T-helper 17 cell (primary cell): ENCODE measurements around the gene SHROOM3. TPM values are rescaled to one million over a fixed set of nuclear protein-coding genes. Genes with fewer than 3 reads are reported as not detected.
"Not testable (repeated sequence)": the region's sequence is repeated elsewhere in the genome, so short reads cannot be mapped to it uniquely, and the experiment has no call there.

ENCODE experiments used
- ATAC-seq: fragments of 150-1000 bp; cut with Tn5 transposase; 2 replicates; pipeline ENCODE4 v1.10.0; 2021; ENCODE audit warnings: mild to moderate bottlenecking, moderate library complexity
- DNase-seq, 3 donors: peaks; one replicate each; pipeline versions ENCODE4 v3.0.0 to v3.0.0-alpha.2; 2020 to 2021
- H3K9me3 ChIP-seq: one replicate; pipeline ENCODE4 v1.7.0; 2013; ENCODE audit warnings: low read length, mild to moderate bottlenecking; ENCODE audit not compliant: control insufficient read depth, poor library complexity, severe bottlenecking
- H3K27ac Mint-ChIP-seq: one replicate; pipeline ENCODE4 v1.8.0; 2022; ENCODE audit warnings: mild to moderate bottlenecking, moderate library complexity, mixed read lengths
- H3K27me3 Mint-ChIP-seq: one replicate; pipeline ENCODE4 v1.8.0; 2022; ENCODE audit warnings: mixed read lengths
- H3K36me3 Mint-ChIP-seq: one replicate; pipeline ENCODE4 v1.8.0; 2022; ENCODE audit warnings: low read depth, mixed read lengths
- H3K4me1 Mint-ChIP-seq: one replicate; pipeline ENCODE4 v1.8.0; 2022; ENCODE audit warnings: mild to moderate bottlenecking, mixed read lengths
- H3K4me3 Mint-ChIP-seq: one replicate; pipeline ENCODE4 v1.8.0; 2022; ENCODE audit warnings: mild to moderate bottlenecking, moderate library complexity, mixed read lengths
- total RNA-seq, 4 donors: library from RNA in 2 of 4; stranded (reverse) in 2 of 4; gene quantifications; one replicate each; pipeline ENCODE4 v1.2.3 and lab custom pipeline; 2022 to 2026

The SHROOM3 gene
- total RNA-seq, 2 donors from 2014 or later: not detected

DNA sequence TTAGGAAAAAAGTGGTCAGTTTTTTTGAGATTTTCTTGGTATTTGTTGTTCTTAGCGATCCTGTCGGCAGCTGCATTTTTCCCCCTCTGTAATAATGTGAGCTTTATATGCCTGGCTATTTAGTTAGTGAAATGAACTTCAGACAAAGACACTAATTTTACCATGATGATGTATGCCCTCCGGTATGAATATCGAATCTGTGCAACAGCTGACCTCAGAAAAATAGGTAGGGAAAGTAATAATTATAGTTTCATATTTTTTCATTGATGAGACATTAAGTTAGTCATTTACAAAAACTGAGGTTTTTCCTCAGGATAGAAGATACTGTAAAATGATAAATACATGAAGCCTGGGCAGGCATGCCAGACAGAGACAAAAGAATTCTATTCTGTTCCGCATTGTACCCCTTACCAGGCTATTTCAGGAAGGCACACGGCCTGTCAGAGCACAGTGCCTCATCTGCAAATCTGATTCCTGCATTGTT lies 155.8 kb downstream of the SHROOM3 start:
- Mint-ChIP-seq H3K27me3 (peaks cover 62% of the 10 kb centered on the region), H3K4me1 (no peaks in the 10 kb centered on the region)

DNA sequence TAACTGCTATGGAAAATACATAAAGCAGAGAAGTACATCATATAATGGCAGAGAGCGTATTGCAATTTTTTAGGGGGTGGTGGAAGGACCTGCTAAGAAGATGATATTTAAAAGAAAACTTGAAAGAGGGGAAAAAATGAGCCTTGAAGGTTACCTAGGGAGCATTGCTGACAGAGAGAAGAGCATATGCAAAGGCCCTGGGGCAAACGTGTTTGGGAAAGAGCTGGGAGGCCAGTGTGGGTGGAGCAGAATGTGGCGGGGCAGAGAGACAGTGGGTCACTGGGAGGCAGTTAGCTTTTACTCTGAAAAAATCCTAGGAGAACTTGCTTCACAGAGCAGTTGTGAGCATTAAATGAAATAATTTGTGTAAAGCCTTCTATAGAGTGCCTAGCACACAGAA lies 157.0 kb downstream of the SHROOM3 start:
- ATAC-seq (no peak), DNase-seq (no peak)
- no peaks in the 10 kb centered on the region for H3K9me3 ChIP-seq
- H3K27me3 Mint-ChIP-seq: peaks cover 57% of the 10 kb centered on the region
- no peak overlapping the region for H3K4me3 Mint-ChIP-seq
- no peaks in the 10 kb centered on the region for H3K4me1 Mint-ChIP-seq
- peaks cover under 1% of the 10 kb centered on the region for H3K36me3 Mint-ChIP-seq
- H3K27ac Mint-ChIP-seq: no peak overlapping the region

More for the DNA sequence above, 155.8 kb downstream of the SHROOM3 start:
- Mint-ChIP-seq H3K27ac (no peak overlapping the region), H3K36me3 (peaks cover 3% of the 10 kb centered on the region), H3K4me3 (no peak overlapping the region)
- H3K9me3 ChIP-seq: no peaks in the 10 kb centered on the region
- ATAC-seq (no peak), DNase-seq (no peak)

DNA sequence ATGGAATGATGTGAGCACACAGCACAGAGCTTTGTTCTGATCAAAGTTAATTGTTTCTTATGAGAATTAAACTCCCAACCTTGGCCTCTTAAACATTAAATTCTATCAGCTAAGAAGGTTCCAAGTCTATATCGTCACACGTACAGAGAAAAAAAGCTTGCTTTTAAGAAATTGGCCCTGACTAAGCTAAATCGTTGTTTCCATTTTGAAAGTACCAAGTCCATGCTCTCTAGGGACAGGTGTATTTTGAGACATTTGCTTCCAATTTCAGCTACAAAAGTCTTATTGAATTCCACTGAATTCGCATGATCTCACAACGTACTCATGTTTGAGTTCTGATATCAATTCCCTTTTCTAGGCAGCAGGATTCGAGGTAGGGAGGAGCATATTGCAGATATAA lies 157.4 kb downstream of the SHROOM3 start:
- H3K27me3 Mint-ChIP-seq: peaks cover 56% of the 10 kb centered on the region
- H3K4me1 Mint-ChIP-seq: no peaks in the 10 kb centered on the region
- DNase-seq (no peak), ATAC-seq (no peak)
- H3K4me3 Mint-ChIP-seq: no peak overlapping the region
- no peaks in the 10 kb centered on the region for H3K36me3 Mint-ChIP-seq
- no peak overlapping the region for H3K27ac Mint-ChIP-seq
- H3K9me3 ChIP-seq: no peaks in the 10 kb centered on the region

DNA sequence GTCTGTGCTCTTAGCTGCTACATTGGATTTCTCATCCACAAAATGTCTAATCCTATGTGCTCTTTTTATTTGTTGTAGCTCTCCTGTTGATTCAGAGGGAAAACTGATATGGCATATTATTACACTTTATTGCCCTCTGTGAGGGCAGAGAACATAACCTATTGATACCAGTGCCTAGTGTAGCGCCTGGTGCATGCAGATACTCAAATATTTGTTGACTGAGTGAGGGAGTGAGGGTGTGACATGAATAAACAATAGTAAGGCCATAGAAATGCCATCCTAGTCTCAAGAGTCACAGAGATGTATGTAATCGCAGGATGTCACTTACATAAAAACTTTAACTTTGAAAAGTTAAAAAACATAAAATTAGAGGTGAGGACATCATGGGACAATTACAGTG lies 159.1 kb downstream of the SHROOM3 start:
- no peak for DNase-seq
- no peak for ATAC-seq
- no peaks in the 10 kb centered on the region for H3K36me3 Mint-ChIP-seq
- peaks cover 57% of the 10 kb centered on the region for H3K27me3 Mint-ChIP-seq
- no peak overlapping the region for H3K27ac Mint-ChIP-seq
- H3K4me1 Mint-ChIP-seq: no peaks in the 10 kb centered on the region
- no peaks in the 10 kb centered on the region for H3K9me3 ChIP-seq
- H3K4me3 Mint-ChIP-seq: no peak overlapping the region

DNA sequence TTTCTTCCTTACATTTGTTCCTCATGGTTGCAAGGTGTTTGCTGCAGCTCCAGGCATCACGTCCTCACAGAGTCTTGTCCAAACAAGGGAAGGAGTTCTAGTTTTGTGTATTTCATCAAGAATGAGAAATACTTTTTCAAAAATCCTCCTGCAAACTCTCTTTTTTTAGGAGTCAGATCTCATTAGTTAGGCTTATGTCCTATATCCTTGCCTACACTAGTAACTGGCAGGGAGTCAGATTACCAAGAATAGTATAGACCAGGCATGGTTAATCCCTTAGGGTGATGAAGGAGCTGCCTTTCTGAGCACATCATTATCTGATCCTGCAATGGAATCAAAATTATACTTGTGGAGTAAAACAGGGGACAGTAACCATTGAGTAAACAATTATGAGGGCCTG lies 160.4 kb downstream of the SHROOM3 start:
- Mint-ChIP-seq H3K36me3 (no peaks in the 10 kb centered on the region), H3K27me3 (peaks cover 52% of the 10 kb centered on the region), H3K4me3 (no peak overlapping the region), H3K4me1 (no peaks in the 10 kb centered on the region), H3K27ac (no peak overlapping the region)
- no peaks in the 10 kb centered on the region for H3K9me3 ChIP-seq
- DNase-seq: no peak
- no peak for ATAC-seq

DNA sequence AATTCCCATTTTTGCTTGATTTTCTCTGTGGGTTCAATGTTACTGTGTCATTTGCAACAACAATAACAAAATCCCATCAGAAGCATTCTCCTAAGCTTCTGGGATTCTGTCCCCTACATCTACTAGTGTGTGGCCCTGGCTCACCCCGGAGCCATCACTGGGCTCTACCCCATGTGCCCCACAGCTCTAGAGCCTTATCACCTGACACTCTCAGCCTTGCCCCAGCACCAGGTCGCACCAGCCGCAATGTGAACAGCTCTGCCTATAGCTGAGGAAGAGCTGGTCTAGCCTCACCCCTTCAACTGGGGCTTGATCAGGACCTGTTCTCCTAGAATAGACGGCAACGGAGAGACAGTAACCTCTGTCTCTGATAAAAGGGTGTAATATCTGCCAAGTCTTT lies 161.7 kb downstream of the SHROOM3 start:
- Mint-ChIP-seq H3K27ac (no peak overlapping the region), H3K4me3 (no peak overlapping the region), H3K36me3 (no peaks in the 10 kb centered on the region), H3K4me1 (no peaks in the 10 kb centered on the region), H3K27me3 (peaks cover 39% of the 10 kb centered on the region)
- no peak for ATAC-seq
- no peak for DNase-seq
- no peaks in the 10 kb centered on the region for H3K9me3 ChIP-seq

DNA sequence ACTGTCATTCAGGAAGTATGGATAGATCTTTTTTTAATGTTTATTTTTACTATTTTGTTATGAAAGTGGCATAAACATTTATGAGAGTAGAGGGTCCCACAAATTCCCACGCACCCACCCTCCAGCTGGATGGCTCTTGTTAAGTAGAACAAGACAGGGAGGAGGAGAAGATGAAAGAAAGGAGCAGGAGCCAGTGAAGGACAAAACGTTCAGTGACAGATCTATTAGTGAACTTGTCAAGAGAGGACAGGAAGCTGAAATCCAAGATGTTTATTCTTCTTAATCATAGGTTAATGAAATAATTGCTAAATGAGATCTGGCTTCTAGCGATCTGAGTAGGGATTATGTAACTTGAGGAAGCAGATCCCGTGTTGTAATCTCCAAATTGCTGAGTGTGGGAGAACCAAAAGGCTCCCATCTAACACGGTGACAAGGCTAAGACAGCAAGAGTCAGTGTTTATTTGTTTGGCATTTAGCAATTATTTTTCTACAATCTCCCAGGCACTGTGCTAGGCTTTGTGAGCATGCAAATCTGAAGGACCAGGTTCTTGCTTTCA lies 162.5 kb downstream of the SHROOM3 start:
- no peak for DNase-seq
- Mint-ChIP-seq H3K27ac (no peak overlapping the region), H3K36me3 (no peaks in the 10 kb centered on the region), H3K4me3 (no peak overlapping the region), H3K27me3 (peaks cover 34% of the 10 kb centered on the region), H3K4me1 (no peaks in the 10 kb centered on the region)
- H3K9me3 ChIP-seq: no peaks in the 10 kb centered on the region
- no peak for ATAC-seq

DNA sequence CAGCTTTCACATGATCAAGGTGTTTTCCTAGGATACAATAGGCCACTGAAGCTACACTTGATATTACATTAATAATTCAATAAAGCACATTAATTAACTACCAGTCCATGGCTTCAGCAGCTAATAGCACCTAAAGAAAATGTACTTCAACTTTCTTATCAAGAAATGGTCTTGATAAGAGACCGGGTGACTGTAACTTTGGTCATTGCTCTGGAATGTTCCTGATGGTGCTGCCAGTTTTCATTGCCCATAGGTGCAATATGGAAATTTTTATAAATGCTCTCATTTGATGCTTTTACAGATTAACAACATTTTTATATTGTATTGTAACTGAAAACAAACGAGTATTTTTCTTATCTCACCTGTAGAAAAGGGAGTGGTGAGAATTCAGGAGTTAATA lies 165.4 kb downstream of the SHROOM3 start:
- H3K27me3 Mint-ChIP-seq: peaks cover 38% of the 10 kb centered on the region
- H3K27ac Mint-ChIP-seq: no peak overlapping the region
- ATAC-seq (no peak), DNase-seq (no peak)
- no peak overlapping the region for H3K4me3 Mint-ChIP-seq
- no peaks in the 10 kb centered on the region for H3K4me1 Mint-ChIP-seq
- no peaks in the 10 kb centered on the region for H3K9me3 ChIP-seq
- no peaks in the 10 kb centered on the region for H3K36me3 Mint-ChIP-seq

DNA sequence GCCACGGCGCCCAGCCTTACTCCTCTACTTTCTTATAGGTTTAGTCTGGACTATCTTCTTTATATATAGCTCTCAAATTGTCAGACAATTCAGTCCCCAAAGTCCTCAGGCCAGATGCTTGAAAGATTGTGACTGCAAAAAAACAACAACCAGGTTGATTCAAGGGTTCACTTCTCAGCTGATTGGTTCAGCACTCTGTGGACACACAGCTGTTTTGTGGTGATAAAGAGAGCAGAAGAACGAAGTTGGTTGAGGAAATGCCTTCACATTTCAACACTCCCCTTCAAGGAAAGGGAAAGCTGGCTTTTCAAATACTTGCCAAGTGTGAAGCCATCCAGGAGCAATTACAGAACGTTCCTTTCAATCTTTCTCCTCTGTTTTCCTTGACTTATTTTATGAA lies 166.8 kb downstream of the SHROOM3 start:
- no peak for ATAC-seq
- no peak for DNase-seq
- Mint-ChIP-seq H3K36me3 (no peaks in the 10 kb centered on the region), H3K4me1 (no peaks in the 10 kb centered on the region), H3K4me3 (no peak overlapping the region), H3K27me3 (peaks cover 35% of the 10 kb centered on the region), H3K27ac (no peak overlapping the region)
- no peaks in the 10 kb centered on the region for H3K9me3 ChIP-seq

DNA sequence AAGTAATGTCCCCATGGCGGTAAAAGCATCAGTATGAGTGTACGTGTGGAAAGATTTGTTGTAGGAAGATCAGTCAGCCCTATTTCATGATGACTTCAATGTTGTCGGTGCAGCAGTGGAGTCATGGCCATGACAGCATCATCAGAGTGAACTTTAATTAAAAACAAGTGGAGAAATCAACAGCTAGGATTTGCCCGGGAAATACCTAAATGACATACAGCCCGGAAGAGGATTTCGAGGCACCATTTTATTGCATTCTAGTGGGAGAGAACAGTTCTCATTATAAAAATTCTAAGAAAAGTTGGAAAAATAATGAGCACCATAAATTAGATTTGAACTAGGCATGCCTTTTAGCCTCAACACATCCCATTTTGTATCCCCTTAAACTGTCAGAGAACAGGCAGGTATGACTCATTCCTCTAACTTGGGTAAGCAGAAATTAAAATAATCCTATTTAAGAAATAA lies 170.1 kb downstream of the SHROOM3 start:
- Mint-ChIP-seq H3K27me3 (peaks cover 17% of the 10 kb centered on the region), H3K4me1 (no peaks in the 10 kb centered on the region), H3K4me3 (no peak overlapping the region), H3K36me3 (no peaks in the 10 kb centered on the region), H3K27ac (no peak overlapping the region)
- no peaks in the 10 kb centered on the region for H3K9me3 ChIP-seq
- no peak for DNase-seq
- no peak for ATAC-seq

DNA sequence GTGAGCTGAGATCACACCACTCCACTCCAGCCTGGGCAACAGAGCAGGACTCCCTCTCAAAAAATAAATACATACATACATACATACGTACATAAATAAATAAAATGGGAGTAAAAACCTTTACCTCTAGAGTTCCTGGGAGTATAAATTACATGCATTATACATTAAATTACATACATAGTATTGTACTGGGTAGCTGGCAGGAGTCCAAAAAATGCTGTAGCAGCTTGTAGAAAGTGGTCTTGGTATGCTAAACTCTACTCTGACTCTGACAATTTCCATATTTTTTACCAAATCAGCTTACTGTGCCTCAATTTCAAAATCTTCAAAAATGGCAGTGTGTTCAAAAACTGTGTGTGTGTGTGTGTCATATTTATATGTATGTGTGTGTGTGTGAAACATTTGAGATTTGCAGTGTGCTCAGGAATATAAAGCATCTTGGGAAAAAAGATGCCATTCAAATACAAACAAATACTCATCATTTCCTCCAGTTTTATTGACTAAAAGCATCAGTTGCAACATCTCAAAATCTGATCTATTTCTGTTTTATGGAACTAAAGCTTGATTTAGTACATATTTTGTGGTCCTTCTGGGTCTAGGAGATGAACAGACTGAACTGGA lies 171.7 kb downstream of the SHROOM3 start:
- DNase-seq (no peak), ATAC-seq (no peak)
- H3K9me3 ChIP-seq: no peaks in the 10 kb centered on the region
- Mint-ChIP-seq H3K27me3 (peaks cover 20% of the 10 kb centered on the region), H3K27ac (no peak overlapping the region), H3K36me3 (no peaks in the 10 kb centered on the region), H3K4me3 (no peak overlapping the region), H3K4me1 (no peaks in the 10 kb centered on the region)

DNA sequence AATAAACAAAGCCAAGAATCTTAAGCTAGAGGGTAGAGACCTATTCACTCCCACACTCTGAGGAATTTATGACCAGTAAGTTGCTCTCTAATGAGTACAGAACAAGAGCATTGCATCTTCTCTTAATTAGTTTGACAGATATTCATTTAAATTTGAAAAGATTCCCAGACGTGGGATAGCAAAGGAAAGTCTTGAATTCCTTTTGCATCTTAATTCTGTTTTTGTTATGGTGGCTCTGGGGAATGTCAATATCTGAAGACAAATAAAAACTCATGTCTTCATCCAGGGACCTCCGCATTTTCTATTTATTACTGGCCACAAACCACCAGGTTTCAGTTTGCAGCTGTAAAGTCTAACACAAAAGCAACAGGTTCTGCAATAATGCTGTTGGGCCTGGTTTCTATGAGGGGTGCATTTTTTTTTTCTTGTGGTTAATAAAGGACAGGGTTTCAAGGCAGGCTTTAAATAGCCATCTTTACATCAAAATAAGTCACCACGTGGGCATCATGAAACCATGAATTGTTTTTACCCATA lies 172.3 kb downstream of the SHROOM3 start:
- Mint-ChIP-seq H3K36me3 (no peaks in the 10 kb centered on the region), H3K27ac (no peak overlapping the region), H3K27me3 (peaks cover 26% of the 10 kb centered on the region), H3K4me3 (no peak overlapping the region), H3K4me1 (no peaks in the 10 kb centered on the region)
- DNase-seq (no peak), ATAC-seq (no peak)
- H3K9me3 ChIP-seq: no peaks in the 10 kb centered on the region

DNA sequence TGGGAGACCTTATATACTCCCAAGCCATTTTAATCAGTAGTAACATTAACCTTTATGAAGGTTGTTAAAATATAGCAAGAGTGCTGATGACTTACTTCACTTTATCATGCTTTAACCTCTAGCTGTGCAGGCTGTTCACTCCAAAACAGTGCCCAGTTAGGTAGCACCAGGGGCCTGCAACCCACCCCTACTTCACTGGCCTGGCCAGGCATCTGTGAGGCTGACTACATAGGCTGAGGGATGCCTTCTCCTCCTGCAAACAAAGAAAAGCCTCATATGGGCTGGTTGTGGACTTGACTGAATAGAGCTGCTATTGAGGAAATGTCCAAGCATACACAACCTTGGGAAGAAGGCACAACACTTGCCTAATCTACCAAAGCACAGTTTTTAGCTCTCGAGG lies 172.8 kb downstream of the SHROOM3 start:
- no peak overlapping the region for H3K27ac Mint-ChIP-seq
- no peaks in the 10 kb centered on the region for H3K36me3 Mint-ChIP-seq
- H3K4me3 Mint-ChIP-seq: no peak overlapping the region
- no peaks in the 10 kb centered on the region for H3K4me1 Mint-ChIP-seq
- no peak for DNase-seq
- ATAC-seq: no peak
- peaks cover 26% of the 10 kb centered on the region for H3K27me3 Mint-ChIP-seq
- no peaks in the 10 kb centered on the region for H3K9me3 ChIP-seq

DNA sequence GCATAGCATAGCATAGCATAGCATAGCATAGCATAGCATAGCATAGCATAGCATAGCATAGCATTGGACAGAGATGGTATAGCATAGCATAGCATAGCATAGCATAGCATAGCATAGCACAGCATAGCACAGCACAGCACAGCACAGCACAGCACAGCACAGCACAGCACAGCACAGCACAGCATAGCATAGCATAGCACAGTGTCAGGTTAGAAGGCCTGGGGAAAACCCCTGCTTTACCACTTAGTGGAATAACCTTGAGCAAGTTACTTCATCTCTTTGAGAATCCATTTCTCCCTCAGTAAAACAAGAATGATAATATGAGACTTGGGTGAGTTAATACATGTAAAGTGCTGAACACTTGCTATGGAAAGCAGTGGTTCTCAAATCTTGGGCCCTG lies 173.5 kb downstream of the SHROOM3 start:
- not testable (repeated sequence) for H3K27ac Mint-ChIP-seq, DNase-seq, H3K4me1 Mint-ChIP-seq, H3K9me3 ChIP-seq, H3K4me3 Mint-ChIP-seq, H3K36me3 Mint-ChIP-seq, ATAC-seq
- H3K27me3 Mint-ChIP-seq: peaks cover 25% of the 10 kb centered on the region
